Measurements from ENCODE around the gene ZNF488.

The ZNF488 gene

DNA sequence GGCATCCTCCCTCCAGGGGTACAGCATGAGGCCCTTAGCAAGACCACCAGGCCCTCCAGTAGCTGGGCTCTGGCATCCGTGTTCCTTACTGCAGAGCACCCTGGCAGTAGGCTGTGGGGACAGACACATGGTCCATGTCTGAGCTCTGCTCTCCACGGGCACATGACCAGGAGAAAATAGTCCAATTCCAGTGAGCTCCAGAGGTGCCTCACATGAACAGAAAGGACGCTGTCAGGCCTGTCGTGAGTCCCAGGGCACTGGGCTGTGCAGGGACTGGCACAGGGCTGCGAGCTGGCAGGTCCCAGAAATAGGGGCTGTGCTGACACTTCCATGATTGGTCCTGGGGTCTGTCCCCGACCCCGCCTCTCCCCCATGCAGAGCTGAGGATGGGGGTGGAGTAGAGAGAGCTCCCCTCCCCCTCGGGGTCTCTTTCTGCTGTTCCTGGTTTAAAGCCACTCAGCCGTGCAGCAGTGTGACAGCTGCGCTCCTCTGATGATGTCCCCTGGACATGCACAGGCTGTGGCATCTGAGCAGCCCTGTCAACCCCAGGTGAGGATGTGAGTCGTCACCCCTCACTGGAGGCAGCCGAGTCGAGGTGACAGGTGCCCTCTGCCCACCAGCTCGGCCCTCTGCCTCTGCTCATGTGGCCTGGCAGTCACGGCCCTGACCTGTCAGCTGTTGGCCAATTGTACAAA lies 25.2 kb upstream of the ZNF488 start:
- no peak for DNase-seq

DNA sequence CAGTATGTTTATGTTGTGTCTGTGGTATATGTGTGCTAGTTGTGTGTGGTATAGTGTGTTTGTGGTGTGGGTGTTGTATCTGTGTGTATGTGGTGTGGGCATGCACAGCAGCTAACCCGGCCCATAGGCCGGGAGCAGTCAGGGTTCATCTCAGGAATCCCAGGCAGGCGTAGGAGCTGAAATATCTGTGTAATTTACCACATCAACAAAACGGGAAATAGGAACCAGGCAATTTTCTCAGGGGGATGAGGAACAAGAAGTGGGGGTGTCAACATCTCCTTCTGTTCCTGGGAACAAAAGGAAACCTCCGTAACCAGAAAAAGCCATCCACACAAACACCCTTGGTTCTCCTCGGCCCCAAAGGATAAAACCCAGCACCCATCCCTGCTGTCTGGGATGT lies 24.5 kb upstream of the ZNF488 start:
- DNase-seq, result no peak

DNA sequence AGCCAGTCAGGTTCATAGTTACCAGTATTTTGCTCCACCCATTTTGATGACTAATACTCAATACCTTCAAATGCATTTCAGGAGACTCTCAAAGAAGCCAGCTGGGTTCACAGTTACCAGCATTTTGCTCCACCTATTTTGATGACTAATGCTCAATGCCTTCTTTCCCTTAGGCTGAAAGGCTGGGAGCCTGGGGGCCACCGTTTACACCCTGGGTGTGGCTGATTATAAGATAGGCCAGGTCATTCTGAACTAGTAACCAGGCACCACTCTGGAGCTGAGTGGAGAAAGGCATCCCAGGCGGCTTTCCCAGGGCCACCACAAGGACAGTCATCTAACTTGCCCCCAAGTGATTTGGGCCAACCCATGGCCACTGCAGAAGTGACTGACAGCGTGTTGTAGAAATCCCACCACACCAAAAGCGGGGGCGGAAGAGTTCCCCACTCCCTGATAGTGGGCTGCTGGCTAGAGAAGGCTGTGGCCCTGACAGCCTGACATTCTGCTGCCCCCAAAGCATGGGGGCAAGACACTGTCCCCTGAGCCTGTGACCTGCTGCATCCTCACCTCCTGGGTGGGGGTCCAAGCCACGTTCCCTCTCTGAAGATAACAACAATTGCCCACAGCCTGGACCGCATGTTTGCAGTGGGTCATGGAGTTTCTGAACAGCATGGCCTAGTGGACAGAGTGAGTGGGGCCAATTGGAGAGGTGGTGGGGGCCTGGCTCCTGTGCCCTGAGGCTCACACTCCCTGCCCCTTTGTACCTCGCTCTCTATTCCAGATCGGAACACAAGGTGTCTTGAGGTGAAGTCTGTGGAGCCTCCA lies 23.0 kb upstream of the ZNF488 start:
- DNase-seq, result no peak

DNA sequence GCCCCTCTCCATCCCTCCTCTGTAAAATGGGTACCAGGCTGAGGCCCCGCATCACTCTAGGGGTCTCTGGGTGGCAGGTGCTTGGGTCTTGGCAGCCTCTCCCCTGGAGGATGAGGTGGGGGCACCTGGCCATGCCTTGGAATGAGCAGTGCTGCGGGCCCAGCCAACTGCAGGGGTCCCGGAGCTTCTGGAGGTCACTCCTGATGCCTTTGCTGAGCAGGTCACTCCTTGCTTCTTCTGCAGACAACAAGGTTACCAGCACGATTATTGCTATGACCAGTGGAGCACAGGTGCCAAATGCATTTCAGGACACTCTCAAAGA lies 22.4 kb upstream of the ZNF488 start:
- no peak for DNase-seq

DNA sequence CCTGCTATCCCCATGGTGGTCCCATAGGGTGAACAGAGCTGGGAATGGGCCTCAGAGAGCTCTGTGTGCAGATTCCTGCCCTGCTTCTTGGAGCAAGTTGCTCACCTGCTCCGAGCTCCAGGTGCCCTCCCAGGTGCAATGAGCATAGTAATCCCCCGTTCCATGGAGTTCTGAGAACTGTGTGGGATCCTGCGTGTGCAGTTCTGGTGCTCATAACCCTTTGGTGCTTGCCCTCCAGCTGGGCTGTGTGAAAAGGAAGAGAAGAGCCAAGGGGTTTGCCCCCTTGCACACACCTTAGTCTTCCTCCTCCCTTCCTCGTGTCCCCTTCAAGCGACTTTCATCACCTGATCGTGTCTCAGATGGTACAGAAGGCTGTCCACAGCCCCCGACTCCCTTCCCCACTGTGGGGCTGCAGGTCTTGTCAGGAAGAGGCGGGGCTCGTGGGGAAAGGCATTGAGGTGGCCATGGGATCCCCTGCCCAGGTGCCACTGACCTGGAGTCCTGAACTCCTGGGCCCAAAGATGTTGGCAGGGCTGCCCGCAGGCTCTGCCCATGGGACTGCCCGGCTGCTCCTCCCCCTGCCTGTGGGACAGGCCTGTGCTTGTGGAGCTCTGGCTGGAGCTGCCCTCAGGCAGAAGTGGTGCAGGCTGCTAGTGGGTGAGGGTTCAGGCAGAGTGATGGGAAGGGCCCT lies 21.9 kb upstream of the ZNF488 start:
- no peak for DNase-seq

DNA sequence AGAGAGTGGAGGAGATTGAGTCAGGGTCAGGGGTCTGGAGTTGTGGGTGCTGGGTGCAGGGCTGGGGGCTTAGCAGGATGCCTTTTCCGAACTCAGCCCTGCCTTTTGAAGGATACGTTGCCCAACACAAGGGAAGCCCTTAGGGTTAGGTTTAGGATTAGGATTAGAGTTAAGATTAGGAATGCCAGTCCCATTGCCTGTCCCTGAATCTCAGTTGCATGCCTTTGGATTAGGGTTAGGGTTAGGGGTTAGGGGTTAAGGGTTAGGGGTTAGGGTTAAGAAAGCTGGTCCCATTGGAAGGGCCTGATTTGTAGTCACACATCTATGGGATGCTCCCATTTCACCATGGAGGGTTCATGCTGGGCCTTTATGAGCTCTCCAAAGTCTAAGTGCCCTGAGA lies 20.8 kb upstream of the ZNF488 start:
- DNase-seq, result no peak

DNA sequence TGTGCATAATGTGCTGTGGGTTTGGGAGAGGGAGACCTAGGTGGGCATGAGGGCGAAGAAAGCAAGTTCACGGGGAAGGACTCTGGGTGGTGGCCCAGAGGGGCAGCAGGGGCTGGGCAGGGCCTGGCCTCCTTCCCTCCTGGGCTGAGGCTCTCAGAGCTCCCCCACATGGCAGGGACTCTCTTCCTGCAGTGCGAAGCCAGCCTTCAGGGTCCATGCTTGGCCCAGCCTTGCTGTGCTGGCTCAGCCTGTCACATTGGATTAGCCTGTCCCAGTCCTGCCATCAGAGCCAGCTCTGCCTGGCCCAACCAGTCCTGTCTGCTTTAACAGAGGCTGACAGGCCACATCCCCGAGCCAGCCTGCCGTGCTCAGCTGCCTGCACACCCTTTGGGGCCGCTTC lies 20.4 kb upstream of the ZNF488 start:
- no peak for DNase-seq

DNA sequence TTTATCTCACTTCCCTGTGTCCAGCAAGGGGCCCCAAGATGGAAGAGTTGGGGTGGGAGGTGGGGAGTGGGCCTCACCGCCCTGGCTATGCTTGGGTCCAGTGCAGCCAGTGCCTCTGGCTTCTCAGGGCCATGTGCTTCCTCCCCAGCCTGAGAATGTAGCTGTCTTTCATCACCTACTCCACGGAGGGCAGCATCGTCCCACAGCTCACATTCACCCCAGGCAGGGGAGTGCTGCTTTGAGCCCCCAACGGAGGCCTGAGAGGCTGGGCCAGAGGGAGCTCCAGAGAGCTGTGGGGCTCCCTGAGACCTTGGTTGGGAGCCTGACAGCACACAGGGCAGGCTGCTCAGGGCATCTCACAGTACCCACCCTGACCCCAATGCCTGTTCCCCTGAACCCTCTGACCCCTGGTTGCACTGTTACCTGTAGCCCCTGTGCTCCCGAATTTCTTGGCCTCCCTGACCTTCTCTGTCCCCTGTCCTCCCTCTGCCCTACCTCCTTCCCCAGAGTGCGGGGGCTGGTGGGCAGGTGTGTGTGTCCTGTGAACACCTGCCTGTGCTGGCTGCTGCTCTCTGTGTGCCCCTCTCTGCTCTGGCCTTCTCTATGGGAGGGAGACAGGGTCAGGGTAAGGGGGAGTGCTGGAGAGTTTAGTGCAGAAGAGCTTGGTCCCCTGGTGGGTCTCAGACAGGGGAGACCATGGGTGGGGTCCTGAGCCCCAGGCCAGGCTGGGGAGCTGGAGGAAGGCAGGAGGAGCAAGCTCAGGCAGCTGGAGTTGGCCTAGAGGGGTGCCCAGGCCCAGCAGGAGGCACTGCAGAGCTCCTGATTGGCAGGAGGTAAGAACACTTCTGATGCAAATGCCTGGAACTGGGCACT lies 19.6 kb upstream of the ZNF488 start:
- DNase-seq, result no peak

DNA sequence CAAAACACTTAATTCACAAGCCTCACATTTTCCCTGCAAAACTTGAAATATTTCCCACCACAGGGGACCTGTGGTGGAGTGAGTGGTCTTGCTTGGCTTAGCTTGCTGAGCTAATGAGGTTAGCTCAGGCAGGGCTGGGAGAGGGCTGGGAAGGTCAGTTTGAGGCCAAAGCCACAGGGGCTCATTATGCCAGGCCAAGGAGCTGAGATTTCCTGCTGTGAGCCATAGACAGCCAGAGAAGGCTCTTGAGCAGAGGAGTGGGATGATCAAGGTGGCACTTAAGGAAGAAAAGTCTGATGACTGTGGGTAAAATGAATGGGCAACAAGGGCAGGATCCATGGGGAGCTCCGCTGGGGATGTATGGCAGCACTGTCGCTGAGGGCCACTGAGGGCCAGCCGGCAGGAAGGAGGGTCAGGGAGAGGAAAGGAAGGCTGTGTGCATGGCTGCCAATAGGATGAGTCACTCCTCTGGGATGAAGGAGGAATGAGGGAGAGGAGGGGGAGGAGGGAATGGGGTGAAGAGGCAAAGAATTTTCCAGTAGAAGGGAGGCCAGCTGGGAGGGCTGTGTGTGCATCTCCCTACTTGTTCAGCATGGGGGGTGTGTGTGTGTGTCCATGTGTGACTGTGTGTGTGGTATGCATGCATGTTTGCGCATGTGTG lies 18.7 kb upstream of the ZNF488 start:
- DNase-seq, result peak; percentile 82

DNA sequence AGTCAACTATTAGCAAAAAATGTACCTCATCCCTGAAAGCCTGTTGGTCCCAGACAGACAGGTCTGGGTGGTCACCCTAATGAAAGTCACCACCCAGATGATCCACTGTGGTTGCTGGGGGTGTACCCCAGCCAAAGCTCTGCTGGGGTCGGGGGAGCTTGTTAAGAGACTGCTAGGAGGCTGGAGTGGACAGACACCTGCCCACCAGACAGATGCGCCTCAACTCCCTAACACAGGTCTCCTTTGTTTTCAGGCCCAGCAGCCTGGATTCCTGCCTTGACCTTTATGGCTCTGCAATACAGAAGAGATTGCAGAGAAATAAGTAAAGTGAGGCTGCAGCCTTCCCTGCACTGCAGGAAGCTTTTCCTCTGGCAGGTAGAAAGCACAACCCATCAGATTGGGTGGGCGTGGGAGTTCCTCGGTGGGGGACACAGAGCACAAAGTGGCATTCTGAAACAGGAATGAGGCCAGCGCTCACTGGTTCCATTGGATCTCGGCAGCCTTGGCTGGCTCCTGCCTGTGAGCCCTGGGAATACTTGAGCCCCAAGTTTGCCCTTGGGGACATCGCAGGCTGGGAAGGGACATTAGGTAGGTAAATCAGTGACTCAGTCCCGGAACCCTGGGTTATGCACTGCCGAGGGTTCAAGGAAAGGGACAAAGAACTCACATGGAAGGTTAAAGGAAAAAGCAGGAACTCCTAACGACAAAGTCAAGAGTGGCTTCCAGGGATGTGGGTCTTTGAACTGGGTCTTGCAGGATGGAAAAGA lies 18.0 kb upstream of the ZNF488 start:
- DNase-seq, result no peak

DNA sequence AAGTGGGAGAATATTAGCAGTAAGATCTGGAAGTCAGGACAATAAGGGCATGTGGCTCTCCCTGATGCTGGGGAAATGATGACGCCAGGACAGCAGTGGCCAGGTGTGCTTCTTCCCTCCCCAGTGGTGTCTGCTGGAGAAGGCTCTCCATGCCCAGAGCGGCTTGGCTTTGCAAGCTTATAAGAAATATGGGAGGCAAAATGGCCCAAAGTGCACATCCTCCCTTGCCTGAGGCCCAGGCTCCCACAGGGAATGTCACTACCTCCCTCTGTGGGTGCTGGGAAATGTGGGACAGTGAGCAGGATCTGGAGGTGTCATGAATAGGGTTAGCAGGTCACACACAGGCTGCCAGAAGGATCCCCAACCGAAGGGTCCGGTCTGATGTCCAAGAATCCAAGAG lies 17.1 kb upstream of the ZNF488 start:
- DNase-seq, result no peak

DNA sequence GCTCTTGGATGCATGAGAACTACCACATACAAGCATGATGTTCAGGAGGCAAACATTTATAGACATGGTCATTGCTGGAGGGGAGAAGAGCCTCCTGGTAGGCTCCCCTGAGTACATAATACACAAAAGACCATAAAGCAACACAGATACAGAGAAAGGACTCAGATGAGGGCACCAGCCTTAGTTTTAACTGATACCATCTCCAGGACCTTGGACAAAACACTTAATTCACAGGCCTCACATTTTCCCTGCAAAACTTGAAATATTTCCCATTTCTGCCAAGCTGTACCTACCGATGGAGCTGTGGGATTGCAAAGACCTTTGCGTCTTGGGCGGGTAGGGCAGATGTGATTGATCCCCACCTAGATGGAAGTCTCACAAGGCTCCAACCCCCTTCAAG lies 16.7 kb upstream of the ZNF488 start:
- no peak for DNase-seq

DNA sequence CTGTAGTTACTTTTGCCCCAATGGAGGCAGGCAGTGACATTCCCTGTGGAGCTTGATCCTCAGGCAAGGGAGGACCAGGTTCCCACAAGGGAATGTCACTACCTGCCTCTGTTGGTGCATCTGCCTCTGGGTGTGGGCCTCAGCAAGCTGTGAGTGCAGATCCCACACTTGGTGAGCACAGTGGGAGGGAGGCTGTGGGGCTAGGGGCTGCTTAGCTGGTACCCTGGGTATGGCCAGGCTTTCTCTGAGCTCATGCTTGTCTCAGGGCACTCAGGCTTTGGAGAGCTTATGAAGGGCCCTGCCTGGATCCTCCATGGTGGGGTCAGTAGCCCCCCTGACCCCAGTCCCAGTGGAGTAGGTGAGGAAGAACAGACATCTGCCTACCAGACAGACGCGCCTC lies 16.2 kb upstream of the ZNF488 start:
- DNase-seq, result no peak

DNA sequence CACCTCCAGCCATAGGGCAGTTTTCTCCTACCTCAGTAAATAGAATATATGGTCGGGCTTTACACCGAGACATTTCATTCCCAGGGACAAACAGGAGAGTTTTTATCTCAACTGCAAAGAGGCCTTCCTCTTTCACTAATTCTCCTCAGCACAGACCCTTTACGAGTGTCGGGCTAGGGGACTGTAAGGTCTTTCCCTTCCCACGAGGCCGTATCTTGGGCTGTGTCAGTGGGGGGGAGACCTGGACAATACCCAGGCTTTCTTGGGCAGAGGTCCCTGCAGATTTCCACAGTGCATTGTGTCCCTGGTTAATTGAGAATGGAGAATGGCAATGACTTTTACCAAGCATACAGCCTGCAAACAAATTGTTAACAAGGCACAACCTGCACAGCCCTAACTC lies 13.2 kb upstream of the ZNF488 start:
- DNase-seq, result no peak

DNA sequence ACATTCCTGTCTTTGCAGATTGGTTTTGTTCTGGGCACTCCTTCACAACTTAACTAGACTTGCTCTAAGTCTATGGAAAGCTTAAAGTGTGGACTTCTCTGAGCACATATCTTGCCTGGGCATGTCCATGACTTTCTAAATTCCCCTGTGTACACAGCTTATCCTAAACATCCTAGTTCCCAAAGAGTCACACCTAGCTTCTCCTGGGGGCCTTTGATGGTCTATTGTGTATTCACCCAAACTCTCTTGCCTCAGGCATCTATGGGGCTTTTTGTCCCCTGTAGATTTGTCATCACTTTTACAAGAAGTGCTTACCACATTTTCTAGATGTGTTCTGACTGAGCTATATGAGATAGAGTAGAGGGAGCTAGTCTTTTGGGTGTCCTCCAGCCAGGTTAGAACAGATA lies 12.2 kb upstream of the ZNF488 start:
- no peak for DNase-seq

DNA sequence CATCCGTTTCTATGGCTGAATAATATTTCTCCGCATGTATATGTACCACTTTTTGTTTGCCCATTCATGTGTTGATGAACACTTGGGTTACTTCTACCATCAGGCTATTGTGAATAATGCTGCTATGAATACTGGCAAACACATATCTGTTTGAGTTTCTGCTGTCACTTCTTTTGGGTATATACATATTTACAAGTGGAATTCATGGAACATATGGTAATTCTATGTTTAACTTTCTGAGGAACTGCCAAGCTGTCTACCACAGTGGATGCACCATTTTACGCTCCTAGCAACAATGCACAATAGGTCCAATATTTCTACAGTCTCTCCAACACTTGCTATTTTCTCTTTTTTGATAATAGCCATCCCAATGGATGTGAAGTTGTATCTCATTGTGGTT lies 5.5 kb upstream of the ZNF488 start:
- DNase-seq, result no peak

DNA sequence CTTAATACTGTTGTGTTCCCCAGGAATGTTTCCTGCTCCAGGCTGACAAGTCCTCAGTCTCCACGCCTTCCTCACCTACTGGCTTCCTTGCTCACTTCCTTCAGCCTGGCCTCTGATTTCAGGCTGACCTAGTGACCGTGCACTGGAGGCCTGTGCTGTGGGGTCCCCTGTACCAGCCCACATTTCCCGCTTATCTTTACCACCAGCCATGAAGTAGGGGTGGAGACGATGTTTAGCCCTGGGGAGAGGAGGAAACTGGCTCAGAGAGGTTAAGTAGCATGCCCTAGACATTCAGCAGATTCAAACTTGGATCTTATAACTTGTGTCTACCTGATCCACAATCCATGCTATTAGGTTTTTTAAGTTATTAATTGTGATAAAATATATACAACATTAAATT lies 4.8 kb upstream of the ZNF488 start:
- no peak for DNase-seq

DNA sequence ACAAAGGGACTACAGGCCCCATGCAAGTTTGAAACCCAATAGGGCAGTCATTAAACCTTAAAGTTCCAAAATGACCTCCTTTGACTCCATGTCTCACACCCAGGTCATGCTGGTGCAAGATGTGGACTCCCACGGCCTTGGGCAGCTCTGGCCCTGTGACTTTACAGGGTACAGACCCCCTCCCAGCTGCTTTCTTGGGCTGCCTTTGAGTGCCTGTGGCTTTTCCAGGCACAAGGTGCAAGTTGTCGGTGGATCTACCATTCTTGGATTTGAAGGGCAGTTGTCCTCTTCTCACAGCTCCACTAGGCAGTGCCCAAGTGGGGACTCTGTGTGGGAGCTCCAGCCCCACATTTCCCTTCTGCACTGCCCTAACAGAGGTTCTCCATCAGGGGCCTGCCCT lies 2.0 kb upstream of the ZNF488 start:
- DNase-seq, result peak; percentile 5

DNA sequence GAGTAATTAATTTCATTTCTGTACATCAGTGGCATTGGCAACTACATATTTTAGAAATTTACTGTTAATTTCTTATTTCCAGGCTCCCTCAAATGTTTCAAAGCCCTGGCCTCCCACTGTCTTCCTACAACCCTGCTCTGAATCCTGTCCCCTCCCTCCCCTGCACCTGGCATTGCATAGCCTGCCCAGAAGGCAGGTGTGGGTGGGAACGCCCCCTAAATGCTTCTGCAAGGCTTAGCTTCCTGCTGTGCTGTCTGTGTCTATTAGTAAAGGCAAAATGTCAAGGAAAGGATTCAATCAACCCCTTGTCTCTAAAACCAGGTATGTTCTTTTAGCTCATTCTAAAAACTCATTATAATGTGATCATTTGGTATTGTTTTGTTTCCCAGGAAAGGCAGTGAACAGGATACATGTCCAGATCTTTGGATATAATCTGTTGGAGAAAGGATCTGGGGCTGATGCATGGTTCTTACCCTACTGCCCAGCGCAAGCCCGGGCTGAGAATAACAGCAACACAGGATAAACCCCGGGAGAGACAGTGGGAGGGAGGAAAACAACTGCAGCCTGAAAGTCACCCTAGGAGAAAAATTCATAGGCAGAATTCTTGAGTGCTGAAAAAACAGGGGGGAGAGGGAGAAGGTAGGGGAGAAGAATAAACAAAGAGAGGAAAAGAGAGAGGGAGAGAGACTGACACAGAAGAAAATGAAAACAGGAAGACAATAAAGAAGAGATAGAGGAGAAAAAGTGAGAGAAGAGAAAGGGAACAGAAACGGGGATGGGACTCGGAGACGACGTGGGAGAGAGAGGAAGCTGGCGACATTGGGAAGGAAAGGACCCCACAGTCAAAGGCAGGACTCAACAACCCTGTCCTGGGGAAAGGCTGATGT lies 589 bp downstream of the ZNF488 start:
- peak; percentile 19 for DNase-seq
